ENCODE measurements around the gene ZNF14.
"Not testable (repeated sequence)": the region's sequence is repeated elsewhere in the genome, so short reads cannot be mapped to it uniquely, and the experiment has no call there.

ZNF14 gene

GRCh38 chr19:19668230-19669012 is 64.5 kb downstream of the ZNF14 start, which contains the start of gene ZNF101:
ZNF101 (plus strand) TSS chr19:19668839; CDS start chr19:19668964, 125 bp downstream.
- in situ Hi-C loops (cut with MboI; ENCODE audit: low sequenced_read_pairs, unreplicated experiment) = no loop called here
- peak; percentile 96 for DNase-seq (ENCODE audit: low spot score)
- TF ChIP-seq CTCF (IDR thresholded peaks at IDR 0.05; ENCODE audit: borderline replicate concordance, control extremely low read depth, extremely low read depth, insufficient read depth, missing control alignments) = no peak

GRCh38 chr19:19665420-19665948 is 67.4 kb downstream of the ZNF14 start:
- in situ Hi-C loops (cut with MboI; ENCODE audit: low sequenced_read_pairs, unreplicated experiment); DNase-seq (ENCODE audit: low spot score): not testable (repeated sequence)

GRCh38 chr19:19663256-19664120 is 69.4 kb downstream of the ZNF14 start, which contains the start of gene ATP13A1:
ATP13A1 (minus strand) TSS chr19:19663676; CDS start chr19:19663666, 10 bp downstream.
- in situ Hi-C loops (cut with MboI; ENCODE audit: low sequenced_read_pairs, unreplicated experiment) = no loop called here
- peak; percentile 90 for DNase-seq (ENCODE audit: low spot score)
- no peak for TF ChIP-seq CTCF (IDR thresholded peaks at IDR 0.05; ENCODE audit: borderline replicate concordance, control extremely low read depth, extremely low read depth, insufficient read depth, missing control alignments)

GRCh38 chr19:19662871-19663255 is 70.0 kb downstream of the ZNF14 start:
- TF ChIP-seq CTCF (IDR thresholded peaks at IDR 0.05; ENCODE audit: borderline replicate concordance, control extremely low read depth, extremely low read depth, insufficient read depth, missing control alignments) = no peak
- no peak for DNase-seq (ENCODE audit: low spot score)
- in situ Hi-C loops (cut with MboI; ENCODE audit: low sequenced_read_pairs, unreplicated experiment) = no loop called here

GRCh38 chr19:19662344-19662743 is 70.6 kb downstream of the ZNF14 start:
- DNase-seq (ENCODE audit: low spot score) = no peak
- in situ Hi-C loops (cut with MboI; ENCODE audit: low sequenced_read_pairs, unreplicated experiment) = no loop called here
- TF ChIP-seq CTCF (IDR thresholded peaks at IDR 0.05; ENCODE audit: borderline replicate concordance, control extremely low read depth, extremely low read depth, insufficient read depth, missing control alignments) = no peak

GRCh38 chr19:19661675-19662251 is 71.1 kb downstream of the ZNF14 start:
- in situ Hi-C loops (cut with MboI; ENCODE audit: low sequenced_read_pairs, unreplicated experiment) = no loop called here
- TF ChIP-seq CTCF (IDR thresholded peaks at IDR 0.05; ENCODE audit: borderline replicate concordance, control extremely low read depth, extremely low read depth, insufficient read depth, missing control alignments) = no peak
- DNase-seq (ENCODE audit: low spot score) = peak; percentile 82

Measured in GM13976 (cell line).